BE2C (cell line): ENCODE data around the gene ERLIN1.

Experiments used
- DNase-seq: peaks from one replicate; pipeline ENCODE4 v3.0.0-alpha.2; 2020
- H3K27me3 ChIP-seq: fragments of 250-450 bp; sonication (Bioruptor Pico); 2 replicates; pipeline ENCODE4 v1.5.1; 2020; ENCODE audit warnings: mild to moderate bottlenecking
- H3K36me3 ChIP-seq: fragments of 250-450 bp; sonication (Bioruptor Pico); 2 replicates; pipeline ENCODE4 v1.5.1; 2020; ENCODE audit warnings: mild to moderate bottlenecking
- H3K4me1 ChIP-seq: fragments of 250-450 bp; sonication (Bioruptor Pico); 2 replicates; pipeline ENCODE4 v1.5.1; 2020
- H3K4me3 ChIP-seq: 2 replicates; pipeline ENCODE4 v1.5.1; 2011; ENCODE audit warnings: low read depth, low read length
- H3K9me3 ChIP-seq: fragments of 250-450 bp; sonication (Bioruptor Pico); 2 replicates; pipeline ENCODE4 v1.5.1; 2020
- TF ChIP-seq, protein P1 (sequence below): IDR thresholded peaks from 2 replicates; pipeline ENCODE4 v1.5.1; 2012; ENCODE audit warnings: mild to moderate bottlenecking, low read depth, low read length

Gene ERLIN1

DNA sequence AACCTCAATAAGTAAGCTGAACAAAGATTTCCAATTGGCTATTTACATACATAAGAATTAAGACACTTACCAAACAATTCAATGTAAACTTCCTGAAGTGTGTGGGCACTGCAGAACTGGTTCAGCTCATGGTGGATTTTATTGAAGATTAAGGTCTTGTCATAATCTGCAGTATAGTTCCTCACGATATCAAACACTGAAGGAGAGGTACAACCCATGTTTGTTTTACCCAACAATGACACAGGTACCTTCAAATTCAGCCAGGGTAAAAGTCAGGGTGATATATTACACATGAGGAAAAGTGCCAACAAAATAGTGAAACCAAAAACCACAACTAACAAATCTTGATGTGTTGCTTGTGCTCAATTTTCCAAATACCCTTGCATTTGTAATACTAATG, 10.0 kb downstream of the ERLIN1 start:
- Histone ChIP-seq H3K27me3 (no peaks in the 10 kb centered on the region), H3K4me1 (no peaks in the 10 kb centered on the region), H3K36me3 (peaks cover 21% of the 10 kb centered on the region), H3K4me3 (no peak overlapping the region), H3K9me3 (no peaks in the 10 kb centered on the region)
- DNase-seq = no peak
- TF ChIP-seq, protein P1, sequence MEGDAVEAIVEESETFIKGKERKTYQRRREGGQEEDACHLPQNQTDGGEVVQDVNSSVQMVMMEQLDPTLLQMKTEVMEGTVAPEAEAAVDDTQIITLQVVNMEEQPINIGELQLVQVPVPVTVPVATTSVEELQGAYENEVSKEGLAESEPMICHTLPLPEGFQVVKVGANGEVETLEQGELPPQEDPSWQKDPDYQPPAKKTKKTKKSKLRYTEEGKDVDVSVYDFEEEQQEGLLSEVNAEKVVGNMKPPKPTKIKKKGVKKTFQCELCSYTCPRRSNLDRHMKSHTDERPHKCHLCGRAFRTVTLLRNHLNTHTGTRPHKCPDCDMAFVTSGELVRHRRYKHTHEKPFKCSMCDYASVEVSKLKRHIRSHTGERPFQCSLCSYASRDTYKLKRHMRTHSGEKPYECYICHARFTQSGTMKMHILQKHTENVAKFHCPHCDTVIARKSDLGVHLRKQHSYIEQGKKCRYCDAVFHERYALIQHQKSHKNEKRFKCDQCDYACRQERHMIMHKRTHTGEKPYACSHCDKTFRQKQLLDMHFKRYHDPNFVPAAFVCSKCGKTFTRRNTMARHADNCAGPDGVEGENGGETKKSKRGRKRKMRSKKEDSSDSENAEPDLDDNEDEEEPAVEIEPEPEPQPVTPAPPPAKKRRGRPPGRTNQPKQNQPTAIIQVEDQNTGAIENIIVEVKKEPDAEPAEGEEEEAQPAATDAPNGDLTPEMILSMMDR = no peak

DNA sequence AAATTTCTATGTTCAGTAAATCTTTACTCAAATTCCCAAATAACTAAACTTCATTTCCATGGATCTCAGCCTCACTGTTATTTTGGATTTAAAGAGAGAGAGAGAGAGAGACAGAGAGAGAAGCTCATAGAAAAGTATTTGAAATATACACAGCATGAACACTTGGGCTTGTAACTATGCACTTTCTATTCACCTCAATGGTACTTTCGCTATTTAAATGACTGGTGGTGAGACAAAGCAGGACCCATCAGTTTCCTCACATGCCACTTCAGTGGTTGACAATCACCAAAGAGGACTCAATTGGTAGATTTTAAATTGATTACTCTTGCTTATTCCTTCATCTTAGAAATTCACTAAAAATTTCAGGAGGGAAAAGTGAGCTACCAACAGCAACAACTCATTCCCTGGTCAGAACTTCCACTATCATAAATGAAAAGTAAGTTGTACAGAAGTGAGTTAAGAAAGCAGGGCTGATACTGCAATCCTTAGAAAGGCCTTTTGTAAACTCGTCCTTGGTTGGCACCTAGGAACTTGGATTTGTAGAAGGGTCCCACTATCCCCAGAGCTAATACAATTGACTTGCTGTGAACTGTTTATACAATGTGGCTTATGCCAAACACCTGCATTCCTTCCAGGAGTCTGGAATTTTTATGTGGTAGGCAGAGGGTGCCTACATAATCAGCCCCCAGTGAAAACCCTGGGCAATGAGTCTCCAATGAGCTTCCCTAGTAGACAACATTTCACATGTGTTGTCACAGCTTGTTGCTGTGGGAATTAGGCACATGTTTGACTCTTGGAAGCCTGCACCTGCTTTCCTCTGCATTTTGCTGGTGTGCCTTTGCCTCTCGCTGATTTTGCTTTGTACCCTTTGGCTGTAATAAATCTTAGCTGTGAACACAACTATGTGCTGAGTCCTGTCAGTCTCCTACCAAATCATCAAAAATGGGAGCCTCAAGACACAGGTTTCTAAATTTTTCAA, 10.8 kb downstream of the ERLIN1 start:
- TF ChIP-seq, protein P1 = no peak
- H3K4me3 ChIP-seq = no peak overlapping the region
- no peaks in the 10 kb centered on the region for H3K27me3 ChIP-seq
- peaks cover 21% of the 10 kb centered on the region for H3K36me3 ChIP-seq
- no peaks in the 10 kb centered on the region for H3K4me1 ChIP-seq
- no peak for DNase-seq
- no peaks in the 10 kb centered on the region for H3K9me3 ChIP-seq

DNA sequence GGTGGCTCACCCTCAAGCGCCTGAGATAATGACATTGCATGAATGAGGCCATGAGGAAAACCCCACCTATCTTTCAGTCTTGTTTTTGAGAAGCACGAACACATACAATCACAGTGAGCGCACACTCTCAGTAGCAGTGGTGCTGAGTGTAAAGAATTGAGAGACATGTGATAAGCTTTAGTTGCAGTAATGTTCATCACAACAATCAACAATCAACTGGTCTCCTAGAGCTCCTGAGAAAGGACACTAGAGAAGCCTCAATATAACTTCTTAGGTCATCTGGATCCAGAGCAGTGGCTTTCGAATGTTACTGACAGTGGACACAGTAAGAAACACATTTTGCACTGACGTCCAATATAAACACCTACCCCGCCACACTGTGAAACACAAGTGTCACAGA, 12.8 kb downstream of the ERLIN1 start:
- DNase-seq = no peak
- Histone ChIP-seq H3K4me3 (no peak overlapping the region), H3K27me3 (no peaks in the 10 kb centered on the region), H3K9me3 (no peaks in the 10 kb centered on the region), H3K4me1 (no peaks in the 10 kb centered on the region), H3K36me3 (peaks cover 21% of the 10 kb centered on the region)
- TF ChIP-seq, protein P1 = no peak

DNA sequence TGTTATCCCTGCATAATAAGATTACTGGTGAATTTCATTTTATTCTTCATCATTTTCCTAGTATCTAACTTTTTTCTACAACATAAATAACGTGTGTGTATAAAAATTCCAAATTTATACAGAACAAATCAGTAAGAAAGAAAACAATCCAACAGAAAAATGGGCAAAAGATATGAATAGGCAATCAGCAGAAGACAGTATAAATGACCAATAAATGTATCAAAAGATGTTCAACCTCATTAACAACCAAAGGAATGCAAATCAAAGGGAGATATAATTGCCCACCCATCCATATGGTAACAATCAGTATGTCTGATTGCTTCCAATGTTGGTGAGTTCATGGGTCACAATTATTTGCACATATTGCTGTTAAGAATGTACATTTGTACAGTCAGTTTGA, 13.5 kb downstream of the ERLIN1 start:
- Histone ChIP-seq H3K9me3 (no peaks in the 10 kb centered on the region), H3K36me3 (peaks cover 21% of the 10 kb centered on the region), H3K4me3 (no peak overlapping the region), H3K27me3 (no peaks in the 10 kb centered on the region), H3K4me1 (no peaks in the 10 kb centered on the region)
- TF ChIP-seq, protein P1 = no peak
- no peak for DNase-seq

DNA sequence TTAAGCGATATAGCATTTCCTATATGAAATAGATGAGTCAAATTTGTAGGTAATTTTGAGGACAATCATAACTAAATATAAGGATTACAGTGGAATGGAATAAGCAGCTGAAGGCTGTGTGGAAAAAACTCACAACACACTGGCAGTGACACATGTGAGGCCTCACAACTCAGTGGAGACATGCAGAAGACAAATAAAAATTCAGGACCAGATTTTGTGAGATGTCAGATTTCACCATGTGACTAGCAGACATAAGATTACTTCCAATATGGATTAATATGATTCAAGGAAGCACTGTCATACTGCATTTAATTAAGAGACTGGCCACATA, 17.6 kb downstream of the ERLIN1 start:
- H3K4me3 ChIP-seq = no peak overlapping the region
- H3K36me3 ChIP-seq = peaks cover 18% of the 10 kb centered on the region
- no peaks in the 10 kb centered on the region for H3K9me3 ChIP-seq
- no peak for DNase-seq
- H3K27me3 ChIP-seq = no peaks in the 10 kb centered on the region
- no peaks in the 10 kb centered on the region for H3K4me1 ChIP-seq
- TF ChIP-seq, protein P1 = no peak
